T-helper 22 cell (primary cell): ENCODE measurements around the gene XRCC3.

Source experiments
- DNase-seq: peaks from one replicate; pipeline ENCODE4 v3.0.0-alpha.2; 2020; ENCODE audit warnings: low read depth

The XRCC3 gene

GRCh38 chr14:103738701-103739451 is 23.6 kb upstream of the XRCC3 start:
- no peak for DNase-seq

- no peak for DNase-seq
These were observed 22.9 kb upstream of the XRCC3 start for GRCh38 chr14:103738166-103738565.

- DNase-seq = no peak
These were observed 22.3 kb upstream of the XRCC3 start for GRCh38 chr14:103737432-103738045.

GRCh38 chr14:103736546-103737431 is 21.5 kb upstream of the XRCC3 start:
- no peak for DNase-seq

- DNase-seq = no peak
These were observed 20.7 kb upstream of the XRCC3 start for GRCh38 chr14:103735815-103736545.

- no peak for DNase-seq
These were observed 20.2 kb upstream of the XRCC3 start for GRCh38 chr14:103735439-103735814.

- DNase-seq = no peak
These were observed 19.8 kb upstream of the XRCC3 start for GRCh38 chr14:103735022-103735421.

- no peak for DNase-seq
These were observed 19.0 kb upstream of the XRCC3 start for GRCh38 chr14:103734081-103734888.

GRCh38 chr14:103733651-103734050 is 18.4 kb upstream of the XRCC3 start:
- DNase-seq = no peak

GRCh38 chr14:103732868-103733620 is 17.8 kb upstream of the XRCC3 start:
- DNase-seq = no peak

GRCh38 chr14:103731916-103732867 is 16.9 kb upstream of the XRCC3 start:
- no peak for DNase-seq

- DNase-seq = no peak
These were observed 16.2 kb upstream of the XRCC3 start for GRCh38 chr14:103731481-103731880.

- no peak for DNase-seq
These were observed 15.3 kb upstream of the XRCC3 start for GRCh38 chr14:103730490-103731035.

GRCh38 chr14:103729496-103730448 is 14.5 kb upstream of the XRCC3 start:
- DNase-seq = no peak

- DNase-seq = no peak
These were observed 13.5 kb upstream of the XRCC3 start for GRCh38 chr14:103728721-103729120.

- no peak for DNase-seq
These were observed 12.9 kb upstream of the XRCC3 start for GRCh38 chr14:103728141-103728540.

- DNase-seq = no peak
These were observed 12.2 kb upstream of the XRCC3 start for GRCh38 chr14:103727313-103727980.
